Suprapubic skin (tissue), 4 donors: ENCODE measurements around the gene BBLN. TPM values are rescaled to one million over a fixed set of nuclear protein-coding genes. Genes with fewer than 3 reads are reported as not detected.

Experiments
- DNase-seq, 2 donors: peaks; one replicate each; pipeline ENCODE4 v3.0.0-alpha.2; 2019; ENCODE audit warnings: low spot score in 2 of 2
- H3K27ac ChIP-seq: fragments of 200-600 bp; sonication (generic); one replicate; pipeline ENCODE4 v1.5.1; 2019
- H3K27me3 ChIP-seq: fragments of 200-600 bp; sonication (generic); one replicate; pipeline ENCODE4 v1.5.1; 2019
- H3K36me3 ChIP-seq: fragments of 200-600 bp; sonication (generic); one replicate; pipeline ENCODE4 v1.5.1; 2019
- H3K4me1 ChIP-seq: fragments of 200-600 bp; sonication (generic); one replicate; pipeline ENCODE4 v1.5.1; 2019
- H3K4me3 ChIP-seq: fragments of 200-600 bp; sonication (generic); one replicate; pipeline ENCODE4 v1.5.1; 2019; ENCODE audit warnings: mild to moderate bottlenecking
- H3K9me3 ChIP-seq: fragments of 200-600 bp; sonication (generic); one replicate; pipeline ENCODE4 v1.5.1; 2019
- CTCF ChIP-seq, 2 donors: fragments of 200-600 bp in 1 of 2; fragments of 450-650 bp in 1 of 2; sonication (generic) in 1 of 2; IDR thresholded peaks; one replicate each; pipeline ENCODE4 v1.5.1; 2016 to 2019; ENCODE audit warnings: antibody characterized with exemption in 2 of 2, mild to moderate bottlenecking in 1 of 2, moderate library complexity in 1 of 2
- EP300 ChIP-seq: sonication (generic); formaldehyde crosslinking; IDR thresholded peaks from one replicate; pipeline ENCODE4 v1.6.1; 2017; ENCODE audit warnings: antibody characterized with exemption
- POLR2A ChIP-seq, 2 donors: fragments of 450-650 bp; IDR thresholded peaks; one replicate each; pipeline ENCODE4 v1.6.1; 2017; ENCODE audit warnings: antibody characterized with exemption in 2 of 2, mild to moderate bottlenecking in 2 of 2, moderate library complexity in 2 of 2
- POLR2AphosphoS5 ChIP-seq, 3 donors: sonication (generic); formaldehyde crosslinking; IDR thresholded peaks; one replicate each; pipeline ENCODE4 v1.6.1; 2017; ENCODE audit warnings: antibody characterized with exemption in 3 of 3
- WGBS: methylation state at CpG from one replicate; pipeline ENCODE4 v1.1.5; 2018; 5-methylcytosine and 5-hydroxymethylcytosine counted together
- total RNA-seq, 4 donors: library from RNA; depleted of rRNA; stranded (reverse); fragments of >200 nt; gene quantifications; one replicate each; pipeline ENCODE4 v1.1.0, GENCODE V29; 2016

The BBLN gene
- total RNA-seq, 4 donors from 2014 or later: 157 to 345 (median 224) TPM

- no peak for TF ChIP-seq POLR2A (IDR thresholded peaks at IDR 0.05)
- no peak for TF ChIP-seq CTCF (IDR thresholded peaks at IDR 0.05)
- TF ChIP-seq EP300: no peak
- TF ChIP-seq POLR2AphosphoS5 (IDR thresholded peaks at IDR 0.05): no peak
- Histone ChIP-seq H3K27me3 (no peaks in the 10 kb centered on the region), H3K4me1 (peaks cover 6% of the 10 kb centered on the region), H3K27ac (no peak overlapping the region), H3K9me3 (no peaks in the 10 kb centered on the region), H3K4me3 (no peak overlapping the region), H3K36me3 (peaks cover 76% of the 10 kb centered on the region)
- WGBS: 81% methylated on average over 3 of the region's 4 CpGs
- DNase-seq: no peak
Observed at GRCh38 chr9:128167209-128167608, 7.1 kb downstream of the BBLN start.

DNA sequence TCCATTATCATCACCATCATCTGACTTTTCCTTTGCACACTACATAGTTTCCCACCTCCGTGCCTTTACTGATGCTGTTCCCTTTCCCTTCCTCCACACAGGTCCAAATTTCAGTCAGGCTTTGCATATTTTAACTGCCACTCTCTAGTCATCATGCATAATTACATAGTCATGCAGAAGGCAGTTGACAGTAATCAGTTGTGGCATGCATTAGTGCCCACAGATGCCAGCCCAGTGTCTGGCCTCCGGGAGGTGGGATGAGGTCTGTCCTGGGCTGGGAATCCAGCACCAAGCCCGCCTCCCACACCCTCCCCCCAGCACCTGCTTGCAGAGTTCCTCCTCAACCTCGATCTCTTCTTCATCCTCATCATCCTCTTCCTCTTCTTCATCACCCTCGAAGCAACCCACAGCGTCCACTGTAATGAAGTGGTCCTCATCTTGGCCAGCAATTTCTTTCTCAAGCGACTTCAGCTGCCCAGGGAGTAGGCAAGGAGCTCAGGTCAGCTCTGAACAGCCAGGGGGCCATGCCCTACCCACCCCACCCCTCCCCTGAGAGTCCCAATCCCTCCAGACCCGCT, 8.8 kb downstream of the BBLN start:
- H3K27me3 ChIP-seq: no peaks in the 10 kb centered on the region
- H3K4me3 ChIP-seq: no peak overlapping the region
- WGBS: 93% methylated on average over 8 of the region's 8 CpGs
- peaks cover 66% of the 10 kb centered on the region for H3K36me3 ChIP-seq
- H3K27ac ChIP-seq: no peak overlapping the region
- peaks cover 6% of the 10 kb centered on the region for H3K4me1 ChIP-seq
- TF ChIP-seq CTCF (IDR thresholded peaks at IDR 0.05) (no peak), POLR2AphosphoS5 (IDR thresholded peaks at IDR 0.05) (no peak)
- no peaks in the 10 kb centered on the region for H3K9me3 ChIP-seq
- no peak for DNase-seq

- peaks cover 1% of the 10 kb centered on the region for H3K4me1 ChIP-seq
- peaks cover 65% of the 10 kb centered on the region for H3K36me3 ChIP-seq
- no peak for DNase-seq
- TF ChIP-seq POLR2A (IDR thresholded peaks at IDR 0.05): no peak
- TF ChIP-seq CTCF (IDR thresholded peaks at IDR 0.05): no peak
- TF ChIP-seq POLR2AphosphoS5 (IDR thresholded peaks at IDR 0.05): no peak
- TF ChIP-seq EP300: no peak
- H3K4me3 ChIP-seq: no peak overlapping the region
- no peak overlapping the region for H3K27ac ChIP-seq
- no peaks in the 10 kb centered on the region for H3K9me3 ChIP-seq
- 86% methylated on average over 8 of the region's 8 CpGs for WGBS
- no peaks in the 10 kb centered on the region for H3K27me3 ChIP-seq
Observed at GRCh38 chr9:128169492-128169891, 9.4 kb downstream of the BBLN start.

DNA sequence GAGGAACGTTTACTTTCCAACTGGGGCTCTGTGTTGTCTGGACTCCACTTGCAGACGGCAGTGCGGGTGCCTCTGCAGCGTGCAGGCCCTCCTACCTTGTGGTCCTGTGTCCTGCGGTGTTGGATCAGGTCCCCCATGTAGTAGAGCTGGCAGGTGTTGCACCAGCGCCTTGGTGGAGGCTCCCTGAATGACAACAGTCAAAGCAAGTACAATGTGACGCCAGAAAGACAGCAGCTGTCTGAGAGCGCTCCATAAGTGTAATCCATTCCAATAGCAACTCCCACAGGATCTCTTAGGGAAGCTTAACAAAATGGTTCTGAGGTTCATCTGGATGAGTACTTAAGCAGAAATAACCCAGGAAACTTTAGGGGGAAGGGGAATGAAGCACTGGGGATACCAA, 9.9 kb downstream of the BBLN start:
- no peak for TF ChIP-seq EP300
- TF ChIP-seq POLR2AphosphoS5 (IDR thresholded peaks at IDR 0.05): no peak
- Histone ChIP-seq H3K9me3 (no peaks in the 10 kb centered on the region), H3K27me3 (no peaks in the 10 kb centered on the region), H3K27ac (no peak overlapping the region), H3K4me3 (no peak overlapping the region), H3K4me1 (no peaks in the 10 kb centered on the region), H3K36me3 (peaks cover 69% of the 10 kb centered on the region)
- DNase-seq: no peak
- WGBS: 77% methylated on average over 8 of the region's 8 CpGs

GRCh38 chr9:128174062-128174461, 14.0 kb downstream of the BBLN start:
- no peaks in the 10 kb centered on the region for H3K27me3 ChIP-seq
- TF ChIP-seq POLR2AphosphoS5 (IDR thresholded peaks at IDR 0.05): no peak
- TF ChIP-seq EP300: no peak
- no peak for TF ChIP-seq POLR2A (IDR thresholded peaks at IDR 0.05)
- TF ChIP-seq CTCF (IDR thresholded peaks at IDR 0.05): no peak
- H3K36me3 ChIP-seq: peaks cover 74% of the 10 kb centered on the region
- H3K4me1 ChIP-seq: peaks cover 18% of the 10 kb centered on the region
- WGBS: 90% methylated on average over 4 of the region's 4 CpGs
- H3K9me3 ChIP-seq: no peaks in the 10 kb centered on the region
- H3K4me3 ChIP-seq: no peak overlapping the region
- no peak overlapping the region for H3K27ac ChIP-seq
- DNase-seq: no peak

GRCh38 chr9:128175102-128175563, 15.1 kb downstream of the BBLN start:
- DNase-seq: no peak
- H3K27me3 ChIP-seq: no peaks in the 10 kb centered on the region
- H3K4me1 ChIP-seq: peaks cover 18% of the 10 kb centered on the region
- 82% methylated on average over 7 of the region's 8 CpGs for WGBS
- no peaks in the 10 kb centered on the region for H3K9me3 ChIP-seq
- no peak overlapping the region for H3K4me3 ChIP-seq
- peaks cover 74% of the 10 kb centered on the region for H3K36me3 ChIP-seq
- TF ChIP-seq CTCF (IDR thresholded peaks at IDR 0.05) (no peak), POLR2AphosphoS5 (IDR thresholded peaks at IDR 0.05) (no peak), POLR2A (IDR thresholded peaks at IDR 0.05) (no peak), EP300 (no peak)
- no peak overlapping the region for H3K27ac ChIP-seq
